ENCODE data around the gene TAB2.

TAB2 gene

GRCh38 chr6:149342525-149342924, 25.0 kb downstream of the TAB2 start (continued):
- TF ChIP-seq, protein P1, sequence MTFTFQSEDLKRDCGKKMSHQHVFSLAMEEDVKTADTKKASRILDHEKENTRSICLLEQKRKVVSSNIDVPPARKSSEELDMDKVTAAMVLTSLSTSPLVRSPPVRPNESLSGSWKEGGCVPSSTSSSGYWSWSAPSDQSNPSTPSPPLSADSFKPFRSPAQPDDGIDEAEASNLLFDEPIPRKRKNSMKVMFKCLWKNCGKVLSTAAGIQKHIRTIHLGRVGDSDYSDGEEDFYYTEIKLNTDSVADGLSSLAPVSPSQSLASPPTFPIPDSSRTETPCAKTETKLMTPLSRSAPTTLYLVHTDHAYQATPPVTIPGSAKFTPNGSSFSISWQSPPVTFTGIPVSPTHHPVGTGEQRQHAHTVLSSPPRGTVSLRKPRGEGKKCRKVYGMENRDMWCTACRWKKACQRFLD (tag by site-specific recombination; IDR thresholded peaks at IDR 0.05) = no peak
- TF ChIP-seq ZNF211 (tag by site-specific recombination; IDR thresholded peaks at IDR 0.05; ENCODE audit: low read depth) = no peak
- peak; percentile 33; the same call in 1 of the 2 replicates for TF ChIP-seq PRDM6 (tag by site-specific recombination; IDR thresholded peaks at IDR 0.05)
- TF ChIP-seq ZNF585B (tag by site-specific recombination; IDR thresholded peaks at IDR 0.05) = no peak
- TF ChIP-seq, protein P2, sequence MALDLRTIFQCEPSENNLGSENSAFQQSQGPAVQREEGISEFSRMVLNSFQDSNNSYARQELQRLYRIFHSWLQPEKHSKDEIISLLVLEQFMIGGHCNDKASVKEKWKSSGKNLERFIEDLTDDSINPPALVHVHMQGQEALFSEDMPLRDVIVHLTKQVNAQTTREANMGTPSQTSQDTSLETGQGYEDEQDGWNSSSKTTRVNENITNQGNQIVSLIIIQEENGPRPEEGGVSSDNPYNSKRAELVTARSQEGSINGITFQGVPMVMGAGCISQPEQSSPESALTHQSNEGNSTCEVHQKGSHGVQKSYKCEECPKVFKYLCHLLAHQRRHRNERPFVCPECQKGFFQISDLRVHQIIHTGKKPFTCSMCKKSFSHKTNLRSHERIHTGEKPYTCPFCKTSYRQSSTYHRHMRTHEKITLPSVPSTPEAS (tag by site-specific recombination; IDR thresholded peaks at IDR 0.05) = no peak

DNA sequence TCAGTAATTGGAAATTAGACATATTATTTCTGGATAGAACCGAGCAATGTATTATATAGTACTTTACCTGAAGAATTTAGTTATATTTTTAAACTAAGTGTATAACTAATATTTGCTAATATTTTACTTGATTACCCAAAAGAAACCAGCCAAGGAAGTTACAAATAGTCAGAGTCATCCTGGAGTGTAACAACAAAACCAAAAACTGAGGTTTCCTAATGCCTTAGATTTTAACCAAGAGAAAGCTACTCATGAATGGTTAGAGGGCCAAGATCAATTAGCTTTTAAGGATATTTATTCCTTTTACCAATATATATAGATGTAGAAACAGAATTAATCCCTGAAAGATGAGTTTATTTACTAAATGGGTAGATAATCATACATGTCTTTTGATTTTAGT, 26.0 kb downstream of the TAB2 start:
- Histone ChIP-seq H3K4me3 (ENCODE audit: low read depth, low read length) (no peak overlapping the region), H3K27ac (ENCODE audit: extremely low read depth, low read depth, low read length) (no peak overlapping the region), H3K9me3 (ENCODE audit: control insufficient read depth, insufficient read depth, low read depth, low read length) (no peaks in the 10 kb centered on the region), H3K4me1 (ENCODE audit: control insufficient read depth, insufficient read depth, low read length) (peaks cover 19% of the 10 kb centered on the region), H3K36me3 (ENCODE audit: control insufficient read depth in 2 of 2, insufficient read depth in 1 of 2, low read length in 2 of 2) (no peaks in the 10 kb centered on the region)
- POLR2A ChIA-PET = no interaction called here
- TF ChIP-seq PRDM4 (tag by site-specific recombination; IDR thresholded peaks at IDR 0.05) (no peak), WT1 (tag by site-specific recombination; IDR thresholded peaks at IDR 0.05) (no peak), ZNF624 (tag by site-specific recombination; IDR thresholded peaks at IDR 0.05) (no peak), ZNF768 (tag by site-specific recombination; IDR thresholded peaks at IDR 0.05) (no peak), ZNF174 (tag by site-specific recombination; IDR thresholded peaks at IDR 0.05) (no peak), GFI1B (tag by site-specific recombination; IDR thresholded peaks at IDR 0.05) (no peak), ZBTB6 (tag by site-specific recombination; IDR thresholded peaks at IDR 0.05) (no peak), ZNF324 (tag by site-specific recombination; IDR thresholded peaks at IDR 0.05) (no peak), ZNF473 (tag by site-specific recombination; IDR thresholded peaks at IDR 0.05) (no peak), HOXC10 (CRISPR knock-in tag; IDR thresholded peaks at IDR 0.05) (no peak), ZNF133 (tag by site-specific recombination; IDR thresholded peaks at IDR 0.05) (no peak), ZNF626 (tag by site-specific recombination; IDR thresholded peaks at IDR 0.05) (no peak), ZBTB44 (tag by site-specific recombination; IDR thresholded peaks at IDR 0.05) (no peak), ZEB2 (tag by site-specific recombination; IDR thresholded peaks at IDR 0.05) (no peak), KLF7 (tag by site-specific recombination; IDR thresholded peaks at IDR 0.05; ENCODE audit: borderline replicate concordance) (no peak)
- TF ChIP-seq, protein P2 (tag by site-specific recombination; IDR thresholded peaks at IDR 0.05) = no peak
- CTCF ChIA-PET = interaction anchor here (0.7 to 1.8 kb wide), 3 partner anchors 27 to 260 kb away, joined by 3 to 6 read pairs (median 4); no protein-coding TSS in a partner anchor
